Measurements from ENCODE around the gene HRH2. TPM values are rescaled to one million over a fixed set of nuclear protein-coding genes. Genes with fewer than 3 reads are reported as not detected.

The HRH2 gene
- not detected in 2 replicates for total RNA-seq

GRCh38 chr5:175657593-175658271 lies at the start of gene HRH2:
HRH2 (plus strand) TSS chr5:175658071; CDS start chr5:175683234, 25,163 bp downstream.

Small RNA genes within 50 kb of the gene (small RNA-seq; reads per million reads assigned to genes)
- not detected for gene RN7SKP148
- gene RNU6-226P: not detected

Other genes with a start within 250 kb of the HRH2 start
- not detected in 2 replicates for gene DRD1, start 213.9 kb upstream of the HRH2 start, total RNA-seq
- gene SFXN1, start 179.5 kb upstream of the HRH2 start, total RNA-seq: 41.6 and 115 TPM in 2 replicates
- under 0.01 TPM in 1 of 2 replicates, not detected in the other for gene CPLX2, start 213.5 kb downstream of the HRH2 start, total RNA-seq

Data from placental epithelial cell (primary cell).